SH-SY5Y (cell line): ENCODE results near the gene MMP17.

ENCODE experiments used
- GATA2 ChIP-seq: IDR thresholded peaks from 2 replicates; pipeline ENCODE4 v1.6.1; 2011; ENCODE audit warnings: mild to moderate bottlenecking, low read depth, low read length
- GATA3 ChIP-seq: IDR thresholded peaks from 2 replicates; pipeline ENCODE4 v1.6.1; 2011; ENCODE audit warnings: low read depth, mild to moderate bottlenecking, low read length, moderate library complexity

DNA sequence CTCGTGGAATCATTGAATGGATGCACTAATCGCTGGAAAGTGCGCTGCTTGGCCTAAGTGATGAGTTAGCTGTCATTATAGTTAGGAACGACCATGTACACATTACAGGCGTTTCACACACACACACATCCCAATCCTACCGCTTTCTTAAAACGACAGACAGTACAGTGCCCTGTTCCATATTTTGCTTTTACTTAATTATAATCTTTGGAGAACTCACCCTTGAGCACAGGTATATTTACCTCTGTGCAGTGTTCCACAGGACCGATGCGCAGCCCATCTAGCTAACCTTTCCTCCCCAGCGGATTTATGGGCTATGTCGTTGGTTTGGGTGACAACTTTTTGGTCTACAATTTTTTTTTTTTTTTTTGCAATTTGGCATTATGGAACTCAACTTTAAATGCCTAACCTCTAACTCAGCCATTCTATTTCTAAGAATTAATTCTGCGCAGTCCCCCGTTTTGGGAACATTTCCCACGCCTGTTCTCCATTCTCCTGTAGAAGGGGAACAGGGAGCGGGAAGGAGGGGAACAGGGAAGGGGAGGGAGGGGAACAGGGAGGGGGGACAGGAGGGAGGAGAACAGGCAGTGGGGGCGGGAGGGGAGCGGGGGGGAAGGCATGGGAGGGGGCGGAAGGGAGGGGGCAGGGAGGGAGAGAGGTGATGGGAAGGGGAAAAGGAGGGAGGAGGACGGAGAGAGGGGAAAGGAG, 65.6 kb downstream of the MMP17 start:
- no peak for TF ChIP-seq GATA2
- no peak for TF ChIP-seq GATA3
